Measurements from ENCODE around the gene SIAH3.

SIAH3 gene

DNA sequence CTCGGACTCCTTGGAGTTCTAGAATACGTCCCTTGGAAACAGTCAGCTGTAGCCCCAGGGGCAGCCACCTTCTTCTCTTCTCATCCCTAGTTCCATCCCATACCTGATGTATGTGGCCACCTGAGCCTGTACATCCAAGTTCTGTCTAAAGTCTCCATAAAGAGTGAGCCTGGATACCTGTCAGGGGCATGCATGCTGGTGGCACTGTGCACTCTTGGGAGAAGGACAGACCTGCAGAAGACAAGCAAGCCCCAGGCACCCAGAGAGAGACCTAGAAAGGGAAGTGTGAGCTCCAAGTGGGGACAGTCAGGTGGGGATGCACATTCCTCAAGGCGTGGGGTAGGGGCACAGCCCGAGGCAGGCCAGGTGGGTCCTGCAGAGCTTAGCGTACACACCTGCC is 21.4 kb downstream of the SIAH3 start:
- TF ChIP-seq ISL1 (CRISPR knock-in tag; IDR thresholded peaks at IDR 0.05) (no peak), POU6F1 (CRISPR knock-in tag; IDR thresholded peaks at IDR 0.05; ENCODE audit: borderline replicate concordance, low read depth) (no peak), TOX (CRISPR knock-in tag; IDR thresholded peaks at IDR 0.05; ENCODE audit: borderline replicate concordance) (no peak), ESRRG (CRISPR knock-in tag; IDR thresholded peaks at IDR 0.05) (no peak), RARB (CRISPR knock-in tag; IDR thresholded peaks at IDR 0.05) (no peak), ARNTL (CRISPR knock-in tag; IDR thresholded peaks at IDR 0.05; ENCODE audit: borderline replicate concordance, low read depth) (no peak), CSDC2 (CRISPR knock-in tag; IDR thresholded peaks at IDR 0.05) (no peak), CSRNP3 (CRISPR knock-in tag; IDR thresholded peaks at IDR 0.05) (no peak), GLIS3 (CRISPR knock-in tag; IDR thresholded peaks at IDR 0.05) (no peak), ZNF8 (CRISPR knock-in tag; IDR thresholded peaks at IDR 0.05) (no peak), ZNF70 (CRISPR knock-in tag; IDR thresholded peaks at IDR 0.05) (no peak), OSR1 (CRISPR knock-in tag; IDR thresholded peaks at IDR 0.05) (no peak), SNAI2 (CRISPR knock-in tag; IDR thresholded peaks at IDR 0.05) (no peak), ZFP3 (CRISPR knock-in tag; IDR thresholded peaks at IDR 0.05) (no peak), TSHZ2 (CRISPR knock-in tag; IDR thresholded peaks at IDR 0.05) (no peak), ZFP30 (CRISPR knock-in tag; IDR thresholded peaks at IDR 0.05) (no peak)
- TF ChIP-seq, protein P1, sequence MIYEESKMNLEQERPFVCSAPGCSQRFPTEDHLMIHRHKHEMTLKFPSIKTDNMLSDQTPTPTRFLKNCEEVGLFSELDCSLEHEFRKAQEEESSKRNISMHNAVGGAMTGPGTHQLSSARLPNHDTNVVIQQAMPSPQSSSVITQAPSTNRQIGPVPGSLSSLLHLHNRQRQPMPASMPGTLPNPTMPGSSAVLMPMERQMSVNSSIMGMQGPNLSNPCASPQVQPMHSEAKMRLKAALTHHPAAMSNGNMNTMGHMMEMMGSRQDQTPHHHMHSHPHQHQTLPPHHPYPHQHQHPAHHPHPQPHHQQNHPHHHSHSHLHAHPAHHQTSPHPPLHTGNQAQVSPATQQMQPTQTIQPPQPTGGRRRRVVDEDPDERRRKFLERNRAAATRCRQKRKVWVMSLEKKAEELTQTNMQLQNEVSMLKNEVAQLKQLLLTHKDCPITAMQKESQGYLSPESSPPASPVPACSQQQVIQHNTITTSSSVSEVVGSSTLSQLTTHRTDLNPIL (CRISPR knock-in tag; IDR thresholded peaks at IDR 0.05; ENCODE audit: low read depth): no peak
- ATAC-seq: no peak

DNA sequence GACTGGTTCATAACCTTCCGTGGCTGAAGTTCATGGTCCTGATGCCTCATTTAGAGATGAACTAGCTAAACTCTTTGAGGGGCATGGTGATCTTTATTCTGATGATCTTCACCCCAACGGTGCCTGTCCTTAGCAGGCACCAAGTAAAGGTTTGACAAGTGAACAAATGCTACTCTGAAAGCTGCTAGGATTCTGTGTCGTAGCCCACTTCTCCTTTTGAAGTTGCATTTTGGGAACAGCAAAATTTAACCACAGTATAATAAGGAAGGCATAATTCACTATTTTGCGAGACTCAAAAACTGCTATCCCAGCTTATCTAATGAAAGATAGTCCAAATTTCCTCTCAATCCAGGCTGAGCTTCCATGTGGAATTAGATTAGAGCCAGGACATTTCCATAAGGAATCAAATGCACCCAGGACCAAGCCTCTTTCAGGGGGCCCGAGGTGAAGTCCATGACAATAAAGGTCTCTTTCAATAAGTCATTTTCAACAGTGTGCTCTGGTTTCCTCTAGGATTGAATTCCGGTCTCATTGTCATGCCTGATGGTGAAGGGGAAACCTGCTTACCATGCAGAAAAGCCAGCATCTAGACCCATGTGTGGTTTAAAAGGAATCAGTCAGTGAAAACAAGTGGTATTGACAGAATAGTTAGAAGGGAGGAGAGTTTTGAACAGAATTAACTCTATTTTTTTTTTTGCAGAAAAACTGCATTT is 23.1 kb downstream of the SIAH3 start:
- no peak for ATAC-seq

More for the DNA sequence above, 23.1 kb downstream of the SIAH3 start:
- TF ChIP-seq GLIS3 (CRISPR knock-in tag; IDR thresholded peaks at IDR 0.05) (no peak), ARNTL (CRISPR knock-in tag; IDR thresholded peaks at IDR 0.05; ENCODE audit: borderline replicate concordance, low read depth) (no peak), PPARA (CRISPR knock-in tag; IDR thresholded peaks at IDR 0.05; ENCODE audit: borderline replicate concordance) (no peak)
- TF ChIP-seq, protein P2, sequence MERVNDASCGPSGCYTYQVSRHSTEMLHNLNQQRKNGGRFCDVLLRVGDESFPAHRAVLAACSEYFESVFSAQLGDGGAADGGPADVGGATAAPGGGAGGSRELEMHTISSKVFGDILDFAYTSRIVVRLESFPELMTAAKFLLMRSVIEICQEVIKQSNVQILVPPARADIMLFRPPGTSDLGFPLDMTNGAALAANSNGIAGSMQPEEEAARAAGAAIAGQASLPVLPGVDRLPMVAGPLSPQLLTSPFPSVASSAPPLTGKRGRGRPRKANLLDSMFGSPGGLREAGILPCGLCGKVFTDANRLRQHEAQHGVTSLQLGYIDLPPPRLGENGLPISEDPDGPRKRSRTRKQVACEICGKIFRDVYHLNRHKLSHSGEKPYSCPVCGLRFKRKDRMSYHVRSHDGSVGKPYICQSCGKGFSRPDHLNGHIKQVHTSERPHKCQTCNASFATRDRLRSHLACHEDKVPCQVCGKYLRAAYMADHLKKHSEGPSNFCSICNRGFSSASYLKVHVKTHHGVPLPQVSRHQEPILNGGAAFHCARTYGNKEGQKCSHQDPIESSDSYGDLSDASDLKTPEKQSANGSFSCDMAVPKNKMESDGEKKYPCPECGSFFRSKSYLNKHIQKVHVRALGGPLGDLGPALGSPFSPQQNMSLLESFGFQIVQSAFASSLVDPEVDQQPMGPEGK (CRISPR knock-in tag; IDR thresholded peaks at IDR 0.05; ENCODE audit: borderline replicate concordance): no peak
- TF ChIP-seq, protein P1 (CRISPR knock-in tag; IDR thresholded peaks at IDR 0.05; ENCODE audit: low read depth): no peak
